Stimulated activated CD8-positive, alpha-beta memory T cell treated with anti-CD3 and anti-CD28 coated beads, Interleukin-4, amount 100 ng/mL, for 48 hours (primary cell): ENCODE data around the gene CAPN9.

Source experiments
- DNase-seq: peaks from one replicate; pipeline ENCODE4 v3.0.0-alpha.2; 2020

CAPN9 gene

GRCh38 chr1:230798491-230798890 is 51.3 kb downstream of the CAPN9 start:
- DNase-seq = peak; percentile 13

GRCh38 chr1:230800891-230801840 is 54.0 kb downstream of the CAPN9 start:
- DNase-seq = no peak

GRCh38 chr1:230804396-230804795 is 57.2 kb downstream of the CAPN9 start:
- no peak for DNase-seq

GRCh38 chr1:230806552-230806951 is 59.4 kb downstream of the CAPN9 start:
- DNase-seq = no peak

GRCh38 chr1:230807029-230807428 is 59.8 kb downstream of the CAPN9 start:
- no peak for DNase-seq

- DNase-seq = no peak
Measured at GRCh38 chr1:230807561-230808280, 60.5 kb downstream of the CAPN9 start.

GRCh38 chr1:230808281-230808872 is 61.2 kb downstream of the CAPN9 start:
- DNase-seq = no peak

- no peak for DNase-seq
Measured at GRCh38 chr1:230809256-230809990, 62.2 kb downstream of the CAPN9 start.

GRCh38 chr1:230812568-230812967 is 65.4 kb downstream of the CAPN9 start:
- no peak for DNase-seq

- DNase-seq = no peak
Measured at GRCh38 chr1:230814949-230815692, 67.9 kb downstream of the CAPN9 start.

- no peak for DNase-seq
Measured at GRCh38 chr1:230816018-230816417, 68.8 kb downstream of the CAPN9 start.

- no peak for DNase-seq
Measured at GRCh38 chr1:230818367-230818766, 71.2 kb downstream of the CAPN9 start.

- no peak for DNase-seq
Measured at GRCh38 chr1:230818901-230819300, 71.7 kb downstream of the CAPN9 start.

GRCh38 chr1:230819976-230820375 is 72.8 kb downstream of the CAPN9 start:
- DNase-seq = no peak

- no peak for DNase-seq
Measured at GRCh38 chr1:230820568-230820967, 73.4 kb downstream of the CAPN9 start.

GRCh38 chr1:230821346-230821745 is 74.2 kb downstream of the CAPN9 start:
- DNase-seq = no peak

GRCh38 chr1:230822092-230822581 is 74.9 kb downstream of the CAPN9 start:
- no peak for DNase-seq

GRCh38 chr1:230823426-230823825 is 76.2 kb downstream of the CAPN9 start:
- no peak for DNase-seq

GRCh38 chr1:230823931-230824381 is 76.8 kb downstream of the CAPN9 start:
- DNase-seq = no peak

- DNase-seq = no peak
Measured at GRCh38 chr1:230824551-230824918, 77.3 kb downstream of the CAPN9 start.

GRCh38 chr1:230824919-230825721 is 77.9 kb downstream of the CAPN9 start:
- DNase-seq = no peak
